ENCODE results near the gene COL18A1. TPM values are rescaled to one million over a fixed set of nuclear protein-coding genes. Genes with fewer than 3 reads are reported as not detected.

Gene COL18A1
- total RNA-seq, 1 donor from 2014 or later: 9.5 TPM

DNA sequence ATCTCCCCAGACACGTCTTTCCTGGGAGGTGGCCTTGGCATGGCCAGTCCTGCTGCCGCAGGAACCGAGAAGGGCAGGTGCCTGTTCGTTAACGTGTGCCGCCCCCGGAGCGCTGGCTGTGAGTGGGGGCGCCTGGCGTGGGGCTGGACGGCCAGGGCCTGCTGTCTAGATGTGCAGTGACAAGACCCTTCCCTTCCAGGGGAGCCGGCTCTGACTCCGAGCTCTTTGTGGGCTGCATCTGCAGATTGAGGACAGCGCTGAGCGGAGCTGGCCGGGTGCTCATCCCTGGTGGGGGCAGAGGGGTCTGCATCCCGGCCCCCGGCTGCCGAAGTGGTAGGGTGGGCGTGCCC, 13.0 kb downstream of the COL18A1 start:
- peaks cover 3% of the 10 kb centered on the region for H3K4me1 Mint-ChIP-seq (ENCODE audit: low read depth, unreplicated experiment)
- peaks cover 2% of the 10 kb centered on the region for H3K27me3 Mint-ChIP-seq (ENCODE audit: unreplicated experiment)
- H3K9me3 Mint-ChIP-seq (ENCODE audit: unreplicated experiment): peaks cover 1% of the 10 kb centered on the region
- no peak overlapping the region for H3K27ac Mint-ChIP-seq (ENCODE audit: unreplicated experiment)
- TF ChIP-seq, protein P1, sequence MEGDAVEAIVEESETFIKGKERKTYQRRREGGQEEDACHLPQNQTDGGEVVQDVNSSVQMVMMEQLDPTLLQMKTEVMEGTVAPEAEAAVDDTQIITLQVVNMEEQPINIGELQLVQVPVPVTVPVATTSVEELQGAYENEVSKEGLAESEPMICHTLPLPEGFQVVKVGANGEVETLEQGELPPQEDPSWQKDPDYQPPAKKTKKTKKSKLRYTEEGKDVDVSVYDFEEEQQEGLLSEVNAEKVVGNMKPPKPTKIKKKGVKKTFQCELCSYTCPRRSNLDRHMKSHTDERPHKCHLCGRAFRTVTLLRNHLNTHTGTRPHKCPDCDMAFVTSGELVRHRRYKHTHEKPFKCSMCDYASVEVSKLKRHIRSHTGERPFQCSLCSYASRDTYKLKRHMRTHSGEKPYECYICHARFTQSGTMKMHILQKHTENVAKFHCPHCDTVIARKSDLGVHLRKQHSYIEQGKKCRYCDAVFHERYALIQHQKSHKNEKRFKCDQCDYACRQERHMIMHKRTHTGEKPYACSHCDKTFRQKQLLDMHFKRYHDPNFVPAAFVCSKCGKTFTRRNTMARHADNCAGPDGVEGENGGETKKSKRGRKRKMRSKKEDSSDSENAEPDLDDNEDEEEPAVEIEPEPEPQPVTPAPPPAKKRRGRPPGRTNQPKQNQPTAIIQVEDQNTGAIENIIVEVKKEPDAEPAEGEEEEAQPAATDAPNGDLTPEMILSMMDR (IDR thresholded peaks at IDR 0.05; ENCODE audit: partially characterized antibody, unreplicated experiment): no peak
- no peak for DNase-seq
- H3K4me3 Mint-ChIP-seq (ENCODE audit: unreplicated experiment): no peak overlapping the region
- H3K36me3 Mint-ChIP-seq (ENCODE audit: unreplicated experiment): no peaks in the 10 kb centered on the region

DNA sequence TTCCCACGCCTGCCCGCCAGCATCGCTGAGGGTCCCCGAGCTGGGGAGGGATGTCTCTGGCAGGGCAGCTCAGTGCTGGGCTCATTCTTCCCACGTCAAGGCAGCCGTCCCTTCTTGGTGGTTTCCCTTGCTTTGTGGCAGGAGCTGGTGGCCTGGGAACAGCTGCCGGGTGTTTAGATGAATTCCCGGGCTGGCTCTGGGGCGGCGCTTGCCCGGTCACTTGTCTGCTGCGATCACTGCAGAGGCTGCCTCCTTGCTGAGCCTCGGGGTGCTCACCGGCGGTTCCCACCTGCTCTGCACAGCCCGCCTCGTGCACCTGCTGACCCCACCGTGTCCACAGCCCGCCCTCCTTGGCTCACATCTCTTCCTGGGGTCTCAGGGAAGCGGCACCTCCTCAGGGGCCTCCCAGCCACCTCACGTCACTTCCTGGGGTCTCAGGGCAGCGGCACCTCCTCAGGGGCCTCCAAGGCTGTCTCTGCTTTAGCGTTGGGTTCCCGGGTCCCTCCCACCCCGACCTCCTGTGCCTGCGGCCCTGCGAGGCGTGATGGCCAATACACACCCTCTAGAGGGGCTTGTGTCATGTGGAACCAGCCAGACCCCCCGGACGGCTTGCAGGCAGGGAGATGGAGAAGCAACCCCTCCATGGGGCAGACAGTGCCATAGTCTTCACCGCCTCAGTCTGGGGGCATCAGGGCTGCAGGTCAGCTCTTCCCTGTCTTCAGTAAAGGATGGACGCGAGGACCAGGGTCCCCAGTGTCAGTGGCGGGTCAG, 13.5 kb downstream of the COL18A1 start:
- TF ChIP-seq, protein P1 (IDR thresholded peaks at IDR 0.05; ENCODE audit: partially characterized antibody, unreplicated experiment): no peak

DNA sequence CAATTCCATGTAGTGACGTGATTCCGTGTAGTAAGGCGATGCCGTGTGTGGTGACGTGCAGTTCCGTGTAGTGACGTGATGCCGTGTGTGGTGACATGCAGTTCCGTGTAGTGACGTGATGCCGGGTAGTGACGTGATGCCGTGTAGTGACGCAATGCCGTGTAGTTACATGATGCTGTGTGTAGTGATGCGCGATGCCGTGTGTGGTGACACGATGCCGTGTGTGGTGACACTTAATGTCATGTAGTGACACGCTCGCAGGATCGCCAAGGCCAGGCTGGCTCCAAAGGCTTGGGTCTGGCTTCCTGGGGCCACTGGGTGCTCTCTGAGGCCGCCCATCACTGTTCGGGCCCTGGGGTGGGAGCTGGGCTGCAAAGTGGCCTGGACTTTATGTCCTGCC, 14.2 kb downstream of the COL18A1 start:
- DNase-seq: no peak
- Mint-ChIP-seq H3K4me3 (ENCODE audit: unreplicated experiment) (no peak overlapping the region), H3K4me1 (ENCODE audit: low read depth, unreplicated experiment) (peaks cover 3% of the 10 kb centered on the region), H3K27ac (ENCODE audit: unreplicated experiment) (no peak overlapping the region), H3K27me3 (ENCODE audit: unreplicated experiment) (peaks cover 2% of the 10 kb centered on the region), H3K36me3 (ENCODE audit: unreplicated experiment) (no peaks in the 10 kb centered on the region), H3K9me3 (ENCODE audit: unreplicated experiment) (peaks cover 1% of the 10 kb centered on the region)
- TF ChIP-seq, protein P1 (IDR thresholded peaks at IDR 0.05; ENCODE audit: partially characterized antibody, unreplicated experiment): no peak

More for the DNA sequence above, 13.5 kb downstream of the COL18A1 start:
- no peak overlapping the region for H3K4me3 Mint-ChIP-seq (ENCODE audit: unreplicated experiment)
- H3K27ac Mint-ChIP-seq (ENCODE audit: unreplicated experiment): no peak overlapping the region
- DNase-seq: peak; percentile 18
- H3K27me3 Mint-ChIP-seq (ENCODE audit: unreplicated experiment): peaks cover 2% of the 10 kb centered on the region
- H3K36me3 Mint-ChIP-seq (ENCODE audit: unreplicated experiment): no peaks in the 10 kb centered on the region
- H3K9me3 Mint-ChIP-seq (ENCODE audit: unreplicated experiment): peaks cover 1% of the 10 kb centered on the region
- H3K4me1 Mint-ChIP-seq (ENCODE audit: low read depth, unreplicated experiment): peaks cover 3% of the 10 kb centered on the region

DNA sequence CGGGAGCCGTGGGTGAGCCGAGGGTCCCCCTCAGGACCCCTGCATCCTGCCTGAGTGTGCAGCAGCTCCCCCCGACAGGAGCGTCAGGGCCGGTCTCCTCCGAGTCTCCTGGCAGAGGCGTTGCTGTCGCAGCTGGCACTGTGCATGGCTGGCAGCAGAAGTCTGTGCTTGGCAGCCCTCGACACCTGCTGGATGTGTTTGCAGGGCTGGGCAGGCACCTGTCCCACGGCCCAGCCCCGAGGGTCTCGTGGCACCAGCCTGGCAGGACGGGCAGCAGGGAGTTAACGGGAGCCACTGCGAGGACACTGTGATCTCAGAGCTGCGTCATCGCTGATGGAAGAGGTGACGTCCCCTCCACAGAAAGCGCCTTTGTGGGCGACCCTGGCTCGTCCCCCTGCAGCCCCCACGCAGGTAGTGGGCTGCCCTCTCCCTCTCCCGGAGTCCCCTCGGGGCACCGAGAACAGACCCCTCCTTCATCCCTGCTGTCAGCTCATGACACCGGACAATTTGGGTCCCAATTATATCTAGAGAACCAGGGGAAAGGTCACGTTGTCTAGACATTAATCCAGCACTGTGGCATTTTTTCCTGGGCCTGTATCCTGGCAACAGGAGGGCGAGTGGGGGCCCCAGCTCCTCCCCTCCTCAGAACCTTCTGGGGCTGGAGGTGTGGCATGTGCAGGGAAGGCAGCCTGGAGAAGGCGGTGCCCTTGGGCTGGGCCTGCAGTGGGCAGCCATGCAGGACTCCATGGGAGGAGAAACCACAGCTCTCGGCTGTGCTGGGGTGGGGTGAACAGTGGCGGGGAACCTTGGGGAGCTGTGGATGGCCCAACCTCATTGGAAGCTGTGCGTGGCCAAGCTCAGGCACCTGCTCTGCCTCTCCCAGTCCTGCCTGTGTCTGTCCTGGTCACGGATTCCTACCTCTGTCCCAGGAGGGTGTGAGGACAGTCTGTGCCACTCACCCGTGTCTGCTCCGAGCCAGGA, 15.4 kb downstream of the COL18A1 start:
- peaks cover 1% of the 10 kb centered on the region for H3K9me3 Mint-ChIP-seq (ENCODE audit: unreplicated experiment)
- peaks cover 2% of the 10 kb centered on the region for H3K27me3 Mint-ChIP-seq (ENCODE audit: unreplicated experiment)
- DNase-seq: peak; percentile 24
- H3K36me3 Mint-ChIP-seq (ENCODE audit: unreplicated experiment): no peaks in the 10 kb centered on the region
- peaks cover 3% of the 10 kb centered on the region for H3K4me1 Mint-ChIP-seq (ENCODE audit: low read depth, unreplicated experiment)
- no peak overlapping the region for H3K4me3 Mint-ChIP-seq (ENCODE audit: unreplicated experiment)
- H3K27ac Mint-ChIP-seq (ENCODE audit: unreplicated experiment): no peak overlapping the region
- TF ChIP-seq, protein P1 (IDR thresholded peaks at IDR 0.05; ENCODE audit: partially characterized antibody, unreplicated experiment): no peak
